MG63 (cell line): ENCODE results near the gene GGTLC1. TPM values are rescaled to one million over a fixed set of nuclear protein-coding genes. Genes with fewer than 3 reads are reported as not detected.
"Not testable (repeated sequence)": the region's sequence is repeated elsewhere in the genome, so short reads cannot be mapped to it uniquely, and the experiment has no call there.

ENCODE experiments used
- DNase-seq: peaks from one replicate; pipeline ENCODE4 v3.0.0-alpha.2; 2020
- H3K27me3 ChIP-seq: fragments of 250-450 bp; sonication (Bioruptor Pico); 2 replicates; pipeline ENCODE4 v1.5.1; 2020; ENCODE audit warnings: mild to moderate bottlenecking, moderate library complexity
- H3K36me3 ChIP-seq: fragments of 250-450 bp; sonication (Bioruptor Pico); 2 replicates; pipeline ENCODE4 v1.5.1; 2020; ENCODE audit warnings: mild to moderate bottlenecking, moderate library complexity
- H3K4me3 ChIP-seq: fragments of 250-450 bp; sonication (Bioruptor Pico); 2 replicates; pipeline ENCODE4 v1.5.1; 2020; ENCODE audit warnings: mild to moderate bottlenecking, moderate library complexity
- H3K9me3 ChIP-seq: fragments of 250-450 bp; sonication (Bioruptor Pico); 2 replicates; pipeline ENCODE4 v1.5.1; 2020; ENCODE audit warnings: mild to moderate bottlenecking, moderate library complexity
- total RNA-seq: library from RNA; depleted of rRNA; stranded (reverse); fragments of >200 nt; shearing (Covaris generic); gene quantifications from 2 replicates; pipeline ENCODE4 v1.2.3, GENCODE V29; 2014; ENCODE audit warnings: low replicate concordance

Gene GGTLC1
- total RNA-seq, 1 experiment from 2014 or later: not detected

DNA sequence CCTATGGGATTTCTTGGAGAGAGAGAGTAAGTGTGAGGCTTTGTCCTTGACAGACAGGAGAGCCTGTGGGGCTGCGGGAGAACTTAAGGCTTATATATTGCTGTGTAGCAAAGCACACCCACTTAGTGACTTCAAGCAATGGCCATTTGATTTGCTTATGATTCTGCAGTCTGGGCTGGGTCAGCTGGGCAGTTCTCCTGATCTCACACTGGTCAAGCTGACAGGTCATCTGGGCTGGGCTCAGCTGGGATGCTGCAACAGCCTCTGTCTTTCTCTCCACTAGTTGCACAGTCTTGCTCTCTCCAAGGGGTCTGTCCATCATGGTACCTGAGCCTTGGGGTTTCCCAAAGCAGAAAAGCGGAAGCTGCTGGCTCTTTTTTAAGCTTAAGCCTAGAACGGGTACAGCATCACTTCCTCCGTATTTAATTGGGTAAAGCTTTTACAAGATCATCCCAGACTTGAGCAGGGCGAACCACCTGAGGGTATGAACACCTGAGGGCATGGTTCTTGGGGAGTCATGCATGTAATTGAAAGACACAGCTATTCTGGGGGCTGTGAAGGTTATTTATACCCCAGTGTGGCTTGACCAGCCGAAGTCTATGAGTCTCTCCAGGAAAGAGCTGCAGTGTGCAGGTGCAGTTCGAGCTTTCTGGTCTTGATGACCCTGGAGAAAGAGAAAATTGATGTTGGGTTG lies 13.3 kb upstream of the GGTLC1 start:
- no peak overlapping the region for H3K4me3 ChIP-seq
- no peak for DNase-seq
- H3K9me3 ChIP-seq: no peaks in the 10 kb centered on the region
- H3K36me3 ChIP-seq: no peaks in the 10 kb centered on the region
- no peaks in the 10 kb centered on the region for H3K27me3 ChIP-seq

DNA sequence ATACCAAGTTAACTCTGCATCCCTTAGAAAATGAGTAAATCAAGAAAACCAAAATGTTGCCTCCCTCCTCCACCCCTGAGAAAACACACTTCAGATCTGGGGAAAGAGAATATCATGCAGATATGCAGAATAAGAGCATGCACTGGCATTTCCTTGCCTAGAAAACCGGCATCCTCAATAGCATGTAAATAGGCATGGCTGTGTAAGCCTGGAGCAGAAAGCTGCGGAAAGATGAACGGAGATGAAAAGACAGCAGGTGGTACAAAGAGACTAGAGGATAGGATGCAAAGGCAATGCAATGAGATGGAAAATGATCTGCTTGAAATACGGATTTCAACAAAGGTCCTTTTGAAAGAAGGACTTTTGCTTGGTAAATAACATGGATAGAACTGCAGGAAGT lies 10.3 kb upstream of the GGTLC1 start:
- H3K27me3 ChIP-seq: no peaks in the 10 kb centered on the region
- no peaks in the 10 kb centered on the region for H3K36me3 ChIP-seq
- H3K4me3 ChIP-seq: no peak overlapping the region
- no peaks in the 10 kb centered on the region for H3K9me3 ChIP-seq
- no peak for DNase-seq

DNA sequence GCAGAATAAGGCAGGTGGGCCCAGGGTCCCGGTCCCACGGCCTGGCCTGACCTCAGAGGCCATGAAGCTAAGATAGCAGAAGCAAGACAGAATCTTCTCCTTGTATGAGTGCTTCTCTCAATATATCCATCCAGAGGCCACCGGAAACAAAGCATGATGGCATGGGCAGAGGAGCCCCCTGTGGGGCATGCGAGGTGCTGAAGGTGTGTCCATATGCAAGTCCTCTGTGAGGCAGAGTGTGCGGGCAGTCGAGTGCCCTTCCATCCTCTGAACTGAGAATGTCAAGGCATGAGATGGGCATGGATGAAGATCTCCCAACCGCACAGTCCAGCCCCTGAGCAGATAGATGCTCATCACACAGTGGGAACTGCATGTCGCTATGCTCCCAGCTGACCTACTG lies 9.8 kb upstream of the GGTLC1 start:
- H3K9me3 ChIP-seq: no peaks in the 10 kb centered on the region
- H3K4me3 ChIP-seq: no peak overlapping the region
- H3K27me3 ChIP-seq: no peaks in the 10 kb centered on the region
- H3K36me3 ChIP-seq: no peaks in the 10 kb centered on the region
- no peak for DNase-seq

DNA sequence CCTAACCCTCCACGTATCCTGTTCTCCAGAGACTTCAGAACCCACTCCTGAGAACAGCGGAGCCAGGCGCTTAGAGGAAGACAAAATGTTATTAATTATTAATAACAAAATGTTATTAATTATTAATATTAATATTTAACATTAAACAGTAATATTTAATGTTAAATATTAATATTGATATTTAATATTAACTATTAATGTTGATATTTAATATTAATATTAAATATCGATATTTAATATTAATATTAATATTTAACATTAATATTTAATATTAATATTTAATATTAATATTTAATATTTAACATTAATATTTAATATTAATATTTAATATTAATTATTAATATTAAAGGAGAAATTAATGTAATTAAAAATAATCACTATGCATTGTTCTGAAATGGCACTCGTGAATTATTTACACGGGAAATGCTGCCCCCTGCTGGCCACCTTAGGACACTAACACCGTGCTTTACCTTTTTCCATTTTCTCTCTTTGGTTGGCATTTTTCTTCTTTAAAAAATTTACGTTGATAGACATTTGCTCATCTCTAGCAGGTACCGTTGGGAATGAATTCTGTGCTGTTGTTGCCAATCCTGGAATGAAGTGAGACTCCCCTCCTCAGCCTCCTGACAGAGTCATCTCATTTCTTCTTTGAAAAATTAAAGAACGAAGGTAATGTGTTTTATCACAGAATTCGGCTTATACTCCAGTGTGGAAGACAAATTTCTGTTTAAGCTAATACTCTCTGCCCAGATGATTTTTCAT lies 7.5 kb upstream of the GGTLC1 start:
- H3K36me3 ChIP-seq: no peaks in the 10 kb centered on the region
- H3K4me3 ChIP-seq: no peak overlapping the region
- H3K9me3 ChIP-seq: no peaks in the 10 kb centered on the region
- H3K27me3 ChIP-seq: no peaks in the 10 kb centered on the region
- DNase-seq: no peak

DNA sequence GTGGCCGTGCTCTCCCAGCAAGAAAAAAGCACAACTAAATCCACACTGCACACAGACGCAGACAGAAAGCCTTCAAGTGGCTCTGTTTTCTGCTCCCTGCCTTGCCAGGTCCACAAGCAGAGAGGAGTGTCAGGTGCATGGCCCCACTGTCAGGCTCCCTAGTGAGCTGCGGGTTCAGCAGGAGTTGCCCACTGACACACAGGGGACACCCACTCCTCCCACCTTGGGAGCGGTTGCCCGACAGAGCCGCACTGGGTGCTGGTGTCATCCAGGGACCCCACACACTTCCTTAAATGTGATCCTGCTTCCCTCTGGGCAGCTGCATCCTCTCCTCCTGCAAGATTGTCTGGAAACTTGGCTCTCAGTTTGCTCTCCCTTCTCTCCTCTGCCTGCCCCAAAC lies 6.7 kb upstream of the GGTLC1 start:
- not testable (repeated sequence) for H3K4me3 ChIP-seq, DNase-seq, H3K27me3 ChIP-seq, H3K36me3 ChIP-seq, H3K9me3 ChIP-seq

DNA sequence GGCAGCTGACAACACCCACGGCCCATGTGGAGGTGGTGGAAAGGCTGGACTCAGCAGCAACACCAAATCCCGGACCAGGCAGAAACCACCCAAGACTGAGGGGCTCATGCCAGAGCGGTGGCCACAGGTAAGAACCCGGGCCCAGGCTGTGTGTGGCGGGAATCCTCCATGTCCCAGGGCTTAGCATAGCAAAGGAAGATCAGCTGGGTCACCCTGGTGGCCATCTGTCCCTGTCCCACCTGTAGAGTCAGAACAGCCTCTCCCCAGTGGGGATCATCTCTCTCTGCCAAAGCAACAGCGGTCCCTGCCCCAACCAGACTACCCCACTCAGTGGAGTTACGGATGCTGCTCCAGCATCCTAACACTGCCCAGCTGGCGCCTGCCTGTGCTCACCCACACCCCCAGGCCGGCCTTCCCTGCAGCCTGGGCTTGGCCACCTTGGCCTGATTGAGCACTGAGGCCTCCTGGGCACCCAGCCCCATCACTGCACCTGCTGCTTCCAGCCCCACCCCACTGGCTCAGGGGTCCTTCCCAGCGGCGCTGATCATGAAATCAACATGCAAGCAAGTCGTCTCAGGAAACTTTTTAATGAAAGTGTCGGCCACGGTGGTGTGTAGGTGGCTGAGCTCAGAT lies 5.5 kb upstream of the GGTLC1 start:
- H3K27me3 ChIP-seq, DNase-seq, H3K9me3 ChIP-seq, H3K4me3 ChIP-seq, H3K36me3 ChIP-seq: not testable (repeated sequence)

DNA sequence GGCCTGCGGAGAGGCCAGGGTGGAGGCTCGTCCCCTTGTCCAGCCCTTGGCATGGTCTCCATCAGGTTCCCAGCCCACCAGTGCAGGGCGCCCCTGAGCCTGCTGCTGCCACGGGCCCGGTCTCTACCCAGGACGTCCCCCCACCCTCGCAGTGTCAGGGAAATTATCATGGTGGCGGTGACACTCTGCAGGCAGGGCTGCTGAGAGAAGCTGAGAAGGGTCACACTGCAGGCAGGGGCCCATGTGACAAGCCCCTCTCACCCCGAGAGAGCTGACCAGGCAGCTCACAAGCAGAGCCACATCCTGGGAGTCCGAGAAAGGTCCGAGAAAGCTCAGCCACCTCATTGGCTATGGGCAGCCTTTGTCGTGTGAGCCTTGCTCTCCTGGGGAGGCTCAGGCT lies 4.9 kb upstream of the GGTLC1 start:
- DNase-seq, H3K9me3 ChIP-seq, H3K27me3 ChIP-seq, H3K4me3 ChIP-seq, H3K36me3 ChIP-seq: not testable (repeated sequence)

DNA sequence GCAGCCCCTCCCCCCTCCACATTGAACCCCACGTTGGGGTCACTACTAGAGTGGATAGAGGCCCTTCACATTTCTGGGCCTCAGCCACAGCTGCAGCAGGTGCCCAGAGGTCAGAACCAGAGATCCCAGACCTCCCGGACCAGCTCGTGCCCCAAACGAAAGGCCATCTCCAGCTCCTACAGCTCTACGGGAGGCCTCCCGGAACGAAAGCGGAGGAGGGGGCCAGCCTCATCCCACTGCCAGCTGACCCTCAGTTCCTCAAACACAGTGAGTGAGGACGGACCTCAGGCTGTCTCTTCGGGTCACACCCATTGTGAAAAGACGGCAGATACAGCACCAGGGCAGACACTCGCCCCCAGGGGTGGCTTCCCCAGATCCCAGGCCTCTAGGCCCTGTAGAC lies 1.7 kb upstream of the GGTLC1 start:
- not testable (repeated sequence) for DNase-seq, H3K27me3 ChIP-seq, H3K9me3 ChIP-seq, H3K4me3 ChIP-seq, H3K36me3 ChIP-seq

DNA sequence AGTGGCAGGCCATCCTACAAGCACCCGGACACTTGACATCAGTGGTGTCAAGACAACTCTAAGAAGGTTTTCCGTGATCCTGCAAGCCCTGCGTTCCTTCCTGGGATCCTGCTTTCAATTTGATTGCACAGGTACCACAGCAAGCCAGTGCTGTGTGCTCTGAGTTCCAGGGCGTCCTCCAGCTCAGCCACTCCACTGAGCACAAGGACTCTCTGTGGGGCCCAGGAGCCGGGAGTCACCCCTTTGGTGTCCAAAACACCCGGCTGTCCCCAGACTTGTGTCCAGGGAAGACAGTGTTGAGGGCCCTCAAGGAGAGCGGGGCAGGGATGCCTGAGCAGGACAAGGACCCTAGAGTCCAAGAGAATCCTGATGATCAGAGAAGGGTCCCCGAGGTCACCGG lies 387 bp upstream of the GGTLC1 start:
- H3K36me3 ChIP-seq, DNase-seq, H3K27me3 ChIP-seq, H3K9me3 ChIP-seq, H3K4me3 ChIP-seq: not testable (repeated sequence)

DNA sequence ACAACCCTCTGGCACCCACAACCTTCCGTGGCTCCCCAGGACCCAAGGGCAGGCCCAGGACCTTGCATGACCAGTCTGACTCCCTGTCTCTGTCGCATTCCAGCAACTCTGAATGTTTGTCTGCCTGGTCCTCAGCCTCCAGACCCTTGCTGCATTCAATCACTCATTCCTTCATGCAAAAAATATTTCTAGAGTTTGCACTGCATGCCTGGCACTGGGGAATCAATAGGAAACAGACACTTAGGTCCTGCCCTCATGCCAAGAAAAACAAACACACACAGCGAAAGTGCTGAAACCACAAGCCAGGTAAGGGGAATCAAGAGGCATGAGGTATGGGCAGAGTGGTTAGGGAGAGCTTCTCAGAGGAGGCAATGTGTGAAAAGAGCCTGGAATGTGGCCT lies 1.9 kb downstream of the GGTLC1 start:
- H3K4me3 ChIP-seq, H3K27me3 ChIP-seq, DNase-seq, H3K36me3 ChIP-seq, H3K9me3 ChIP-seq: not testable (repeated sequence)

DNA sequence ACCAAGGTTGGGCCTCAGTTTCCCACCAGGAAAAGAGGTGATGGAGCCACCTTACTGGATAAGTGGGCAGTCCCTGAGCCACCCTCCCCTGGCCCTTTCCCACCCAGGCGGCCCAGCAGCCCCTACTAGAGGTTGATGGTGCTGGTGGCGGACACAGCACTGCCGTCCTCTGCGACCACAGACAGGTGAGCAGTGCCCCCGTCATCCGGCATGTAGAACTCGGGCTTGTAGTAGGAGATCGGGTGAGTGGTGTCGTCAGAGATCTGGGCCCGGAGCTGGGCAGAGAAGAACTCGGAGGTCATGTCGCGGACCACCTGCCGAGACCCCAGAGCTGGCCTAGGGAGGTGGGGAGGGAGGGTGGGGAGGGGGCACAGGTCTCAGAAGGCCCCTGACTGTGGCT lies 2.3 kb downstream of the GGTLC1 start:
- H3K4me3 ChIP-seq, DNase-seq, H3K9me3 ChIP-seq, H3K27me3 ChIP-seq, H3K36me3 ChIP-seq: not testable (repeated sequence)

DNA sequence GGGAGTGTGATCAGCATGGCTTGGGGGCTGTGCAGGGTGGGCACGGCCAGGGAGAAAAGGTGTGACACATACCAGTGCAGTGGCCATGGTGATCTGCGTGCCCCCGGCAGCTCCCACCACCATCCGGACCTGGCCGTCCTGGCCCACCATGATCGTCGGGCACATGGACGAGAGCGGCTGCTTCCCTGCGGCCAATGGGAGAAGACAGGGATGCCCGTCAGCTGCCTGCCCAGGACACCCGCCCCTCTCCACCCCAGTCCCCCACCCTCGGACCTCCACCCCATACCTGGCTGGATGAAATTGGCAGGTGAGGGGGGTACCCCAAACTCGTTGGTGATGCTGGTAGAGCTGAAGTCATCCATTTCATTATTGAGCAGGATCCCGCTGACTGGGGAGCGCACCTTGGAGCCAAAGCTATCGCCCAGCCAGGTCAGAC lies 2.8 kb downstream of the GGTLC1 start:
- not testable (repeated sequence) for DNase-seq, H3K36me3 ChIP-seq, H3K27me3 ChIP-seq, H3K9me3 ChIP-seq, H3K4me3 ChIP-seq

DNA sequence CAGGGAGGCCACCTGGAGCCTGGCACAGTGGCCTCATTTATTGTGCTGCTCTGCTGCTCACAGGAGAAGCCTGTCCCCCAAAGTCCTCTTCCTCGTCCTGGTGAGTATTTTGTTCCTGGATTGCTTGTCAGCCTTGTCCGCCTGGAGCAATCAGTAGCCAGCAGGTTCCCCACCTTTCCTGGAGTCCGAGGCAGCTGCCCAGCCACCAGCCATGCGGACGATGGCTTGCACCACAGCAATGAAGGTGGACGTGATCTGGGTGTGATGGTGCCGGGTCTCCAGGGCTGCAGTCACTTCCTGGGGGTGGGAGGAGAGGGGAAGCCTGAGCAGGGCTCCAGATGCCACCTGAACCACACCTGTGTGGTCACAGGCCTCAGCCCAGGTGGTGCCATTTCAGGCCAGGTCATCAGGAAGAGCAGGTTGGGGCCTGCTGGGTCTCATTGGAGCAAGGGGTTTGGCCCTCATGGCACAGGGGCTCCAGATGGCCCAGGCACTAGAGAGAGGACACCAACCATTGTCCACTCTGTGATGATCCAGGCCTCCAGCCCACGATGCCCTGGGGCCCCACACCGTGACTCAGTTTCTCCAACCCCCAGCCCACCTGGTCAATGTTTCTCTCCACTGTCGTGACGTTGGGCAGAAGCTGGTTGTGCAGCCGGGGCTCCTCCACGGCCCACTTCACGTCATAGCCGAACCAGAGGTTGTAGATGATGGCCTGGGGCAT lies 3.4 kb downstream of the GGTLC1 start:
- not testable (repeated sequence) for H3K27me3 ChIP-seq, H3K36me3 ChIP-seq, DNase-seq, H3K9me3 ChIP-seq, H3K4me3 ChIP-seq

DNA sequence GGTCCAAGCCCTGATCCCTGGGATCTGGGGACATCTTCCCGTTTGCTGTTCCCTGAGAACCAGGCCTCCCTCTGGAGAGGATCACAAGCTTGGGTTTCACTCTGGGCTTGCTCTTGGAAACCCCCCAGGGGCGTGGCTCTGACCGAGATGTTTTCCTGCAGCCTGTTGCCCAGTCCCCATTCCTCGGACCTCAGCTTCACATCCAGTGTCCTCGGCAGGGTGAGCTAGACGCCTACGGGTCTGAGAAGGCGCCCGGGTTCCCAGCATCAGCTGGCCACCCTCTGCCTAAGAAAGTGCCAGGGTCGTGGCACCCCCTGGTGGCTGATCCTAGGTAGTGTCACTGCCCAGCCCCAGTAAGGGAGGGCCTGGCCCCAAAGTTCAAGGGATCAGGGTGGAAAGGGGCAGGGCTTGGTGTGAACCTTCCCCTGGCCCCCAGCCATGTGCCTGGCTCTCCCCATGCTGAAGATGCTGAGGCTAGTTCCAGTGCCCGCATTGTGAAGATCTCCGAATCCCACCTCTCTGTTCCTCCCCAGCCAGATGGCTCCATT lies 4.0 kb downstream of the GGTLC1 start:
- not testable (repeated sequence) for H3K36me3 ChIP-seq, H3K9me3 ChIP-seq, H3K4me3 ChIP-seq, H3K27me3 ChIP-seq
- DNase-seq: peak; percentile 3

DNA sequence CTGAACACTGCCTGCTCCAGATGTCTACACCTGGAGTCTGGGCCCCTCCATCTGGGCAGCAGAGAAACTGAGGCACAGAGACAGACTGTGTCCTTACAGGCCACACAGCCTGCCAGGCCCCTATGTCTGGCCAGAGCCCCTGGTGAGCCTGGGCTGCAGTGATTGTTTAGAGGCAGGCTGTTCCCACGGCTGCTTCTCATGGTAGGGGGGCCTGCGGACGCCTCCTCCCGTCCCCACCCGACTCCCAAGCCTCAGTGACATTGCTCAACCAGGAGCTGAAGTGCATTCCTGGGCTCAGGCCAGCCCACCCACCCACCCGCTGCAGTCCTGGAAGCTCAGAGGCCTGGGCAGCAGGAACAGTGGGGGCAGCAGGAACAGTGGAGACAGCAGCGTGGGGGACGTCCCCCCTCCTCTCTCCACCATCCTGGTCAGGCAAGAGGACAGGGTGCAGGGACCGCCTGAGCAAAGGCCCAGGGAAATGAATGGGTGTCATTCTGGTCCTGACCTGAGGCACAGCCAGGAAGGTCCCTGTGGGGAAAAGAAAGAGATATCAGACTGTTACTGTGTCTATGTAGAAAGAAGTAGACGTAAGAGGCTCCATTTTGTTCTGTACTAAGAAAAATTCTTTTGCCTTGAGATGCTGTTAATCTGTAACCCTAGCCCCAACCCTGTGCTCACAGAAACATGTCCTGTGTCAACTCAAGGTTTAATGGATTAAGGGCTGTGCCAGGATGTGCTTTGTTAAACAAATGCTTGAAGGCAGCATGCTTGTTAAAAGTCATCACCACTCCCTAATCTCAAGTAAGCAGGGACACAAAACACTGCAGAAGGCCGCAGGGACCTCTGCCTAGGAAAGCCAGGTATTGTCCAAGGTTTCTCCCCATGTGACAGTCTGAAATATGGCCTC lies 6.2 kb downstream of the GGTLC1 start:
- H3K36me3 ChIP-seq, H3K27me3 ChIP-seq, DNase-seq, H3K9me3 ChIP-seq, H3K4me3 ChIP-seq: not testable (repeated sequence)

DNA sequence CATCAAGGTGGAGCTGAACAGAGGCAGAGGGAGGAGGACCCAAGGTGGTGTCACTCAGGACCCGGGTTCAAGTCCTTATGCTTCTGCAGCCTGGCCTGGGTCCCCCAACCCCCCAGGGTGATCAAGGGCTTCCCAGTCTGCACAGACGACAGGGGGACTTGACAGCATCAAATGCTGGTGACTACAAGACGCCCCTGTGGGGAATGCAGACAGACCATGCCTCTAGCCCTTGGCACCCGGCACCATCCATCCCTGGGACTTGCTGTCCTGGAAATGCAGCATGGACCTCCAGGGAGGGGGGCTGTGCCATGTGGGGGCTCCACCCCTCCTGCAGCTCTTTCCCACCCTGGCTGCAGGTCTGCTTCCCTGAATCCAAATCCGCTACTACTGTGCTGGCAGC lies 7.1 kb downstream of the GGTLC1 start:
- not testable (repeated sequence) for H3K27me3 ChIP-seq, H3K4me3 ChIP-seq, DNase-seq, H3K36me3 ChIP-seq, H3K9me3 ChIP-seq
